ENCODE measurements around the gene DCXR.

DNA sequence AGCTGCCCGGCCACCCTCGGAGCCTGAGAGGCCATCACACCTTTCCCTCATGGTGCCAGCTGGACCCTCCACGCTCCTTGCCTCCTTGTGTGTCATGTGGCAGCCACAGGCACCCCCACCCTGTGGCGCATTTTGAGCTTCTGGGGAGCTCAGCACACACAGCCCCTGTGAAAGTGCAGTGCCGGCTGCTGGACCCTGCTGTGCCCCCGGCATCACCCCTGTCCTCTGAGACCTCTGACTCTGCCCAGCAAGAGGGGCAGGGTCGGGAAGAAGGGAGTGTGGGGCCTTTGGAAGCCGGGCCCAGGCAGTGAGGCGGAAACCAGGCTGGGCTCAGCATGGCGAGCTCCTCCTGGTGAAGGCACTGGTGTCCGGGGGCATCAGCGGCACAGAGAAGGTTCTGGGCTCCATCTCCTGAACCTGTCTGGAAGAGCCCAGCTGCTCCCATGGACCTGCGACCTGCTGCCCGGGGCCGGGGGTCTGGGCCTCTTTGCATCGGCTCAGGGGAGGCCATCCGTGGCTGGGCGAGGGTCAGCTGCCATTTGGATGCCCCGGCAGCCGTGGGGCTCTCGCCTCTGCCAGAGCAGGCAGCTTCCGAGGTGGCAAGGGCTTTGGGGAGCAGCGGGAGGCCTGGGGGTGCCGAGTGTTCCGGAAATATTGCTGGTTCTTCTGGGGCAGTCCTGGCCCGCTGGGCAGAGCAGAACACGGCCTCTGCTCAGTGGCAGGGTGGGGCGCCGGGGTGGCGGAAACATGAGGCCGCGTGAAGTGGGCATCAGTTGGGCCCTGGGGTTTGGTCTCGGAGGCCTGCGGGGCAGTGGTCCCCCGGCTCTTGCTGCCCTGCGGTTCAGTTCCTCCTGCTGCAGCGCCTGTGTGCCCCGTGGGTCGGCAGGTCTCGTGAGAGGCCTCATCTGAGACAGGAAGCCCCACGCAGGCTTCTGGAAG, 32.7 kb downstream of the DCXR start:
- TF ChIP-seq, protein P1, sequence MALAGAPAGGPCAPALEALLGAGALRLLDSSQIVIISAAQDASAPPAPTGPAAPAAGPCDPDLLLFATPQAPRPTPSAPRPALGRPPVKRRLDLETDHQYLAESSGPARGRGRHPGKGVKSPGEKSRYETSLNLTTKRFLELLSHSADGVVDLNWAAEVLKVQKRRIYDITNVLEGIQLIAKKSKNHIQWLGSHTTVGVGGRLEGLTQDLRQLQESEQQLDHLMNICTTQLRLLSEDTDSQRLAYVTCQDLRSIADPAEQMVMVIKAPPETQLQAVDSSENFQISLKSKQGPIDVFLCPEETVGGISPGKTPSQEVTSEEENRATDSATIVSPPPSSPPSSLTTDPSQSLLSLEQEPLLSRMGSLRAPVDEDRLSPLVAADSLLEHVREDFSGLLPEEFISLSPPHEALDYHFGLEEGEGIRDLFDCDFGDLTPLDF (CRISPR knock-in tag; IDR thresholded peaks at IDR 0.05), result no peak
- TF ChIP-seq, protein P2, sequence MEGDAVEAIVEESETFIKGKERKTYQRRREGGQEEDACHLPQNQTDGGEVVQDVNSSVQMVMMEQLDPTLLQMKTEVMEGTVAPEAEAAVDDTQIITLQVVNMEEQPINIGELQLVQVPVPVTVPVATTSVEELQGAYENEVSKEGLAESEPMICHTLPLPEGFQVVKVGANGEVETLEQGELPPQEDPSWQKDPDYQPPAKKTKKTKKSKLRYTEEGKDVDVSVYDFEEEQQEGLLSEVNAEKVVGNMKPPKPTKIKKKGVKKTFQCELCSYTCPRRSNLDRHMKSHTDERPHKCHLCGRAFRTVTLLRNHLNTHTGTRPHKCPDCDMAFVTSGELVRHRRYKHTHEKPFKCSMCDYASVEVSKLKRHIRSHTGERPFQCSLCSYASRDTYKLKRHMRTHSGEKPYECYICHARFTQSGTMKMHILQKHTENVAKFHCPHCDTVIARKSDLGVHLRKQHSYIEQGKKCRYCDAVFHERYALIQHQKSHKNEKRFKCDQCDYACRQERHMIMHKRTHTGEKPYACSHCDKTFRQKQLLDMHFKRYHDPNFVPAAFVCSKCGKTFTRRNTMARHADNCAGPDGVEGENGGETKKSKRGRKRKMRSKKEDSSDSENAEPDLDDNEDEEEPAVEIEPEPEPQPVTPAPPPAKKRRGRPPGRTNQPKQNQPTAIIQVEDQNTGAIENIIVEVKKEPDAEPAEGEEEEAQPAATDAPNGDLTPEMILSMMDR (CRISPR knock-in tag; IDR thresholded peaks at IDR 0.05), result no peak
